Breast epithelium (tissue), 4 donors: Measurements from ENCODE around the gene ALOX12B. TPM values are rescaled to one million over a fixed set of nuclear protein-coding genes. Genes with fewer than 3 reads are reported as not detected.

Experiments used
- DNase-seq, 2 donors: peaks; one replicate each; pipeline ENCODE4 v3.0.0-alpha.2; 2019; ENCODE audit warnings: low spot score in 2 of 2
- H3K27ac ChIP-seq, 2 donors: fragments of 200-600 bp; sonication (generic) in 1 of 2; one replicate each; pipeline ENCODE4 v1.5.1; 2016 to 2019; ENCODE audit warnings: mild to moderate bottlenecking in 1 of 2
- H3K27me3 ChIP-seq, 2 donors: fragments of 200-600 bp; sonication (generic) in 1 of 2; one replicate each; pipeline versions ENCODE4 v1.5.1 to v1.6.0; 2017 to 2019; ENCODE audit warnings: control low read depth in 1 of 2, mild to moderate bottlenecking in 1 of 2
- H3K36me3 ChIP-seq: fragments of 200-600 bp; one replicate; pipeline ENCODE4 v1.5.1; 2019
- H3K4me1 ChIP-seq, 2 donors: fragments of 200-600 bp; sonication (generic); one replicate each; pipeline ENCODE4 v1.5.1; 2016 to 2019; ENCODE audit warnings: control low read depth in 1 of 2
- H3K4me3 ChIP-seq, 3 donors: fragments of 200-600 bp; sonication (generic); 1 replicate in 2 of 3; 2 replicates in 1 of 3; pipeline ENCODE4 v1.5.1; 2016 to 2019; ENCODE audit warnings: mild to moderate bottlenecking in 3 of 3, moderate library complexity in 2 of 3
- H3K9me3 ChIP-seq, 2 donors: fragments of 200-600 bp; sonication (generic) in 1 of 2; one replicate each; pipeline ENCODE4 v1.5.1; 2016 to 2019; ENCODE audit warnings: control low read depth in 1 of 2
- CTCF ChIP-seq, 3 donors: fragments of 450-650 bp; IDR thresholded peaks; one replicate each; pipeline ENCODE4 v1.5.1; 2016 to 2017; ENCODE audit warnings: antibody characterized with exemption in 3 of 3, mild to moderate bottlenecking in 3 of 3, moderate library complexity in 3 of 3
- POLR2A ChIP-seq: fragments of 450-650 bp; IDR thresholded peaks from one replicate; pipeline ENCODE4 v1.6.1; 2016; ENCODE audit warnings: antibody characterized with exemption, mild to moderate bottlenecking, moderate library complexity
- POLR2AphosphoS5 ChIP-seq, 3 donors: sonication (generic); formaldehyde crosslinking; IDR thresholded peaks; one replicate each; pipeline ENCODE4 v1.6.1; 2017; ENCODE audit warnings: antibody characterized with exemption in 3 of 3
- intact Hi-C: fragments of 100-400 bp; cut with DNase I; formaldehyde crosslinking; loops from one replicate; pipeline ENCODE4 v1.15.1; 2023; ENCODE audit warnings: low total_unique reads
- total RNA-seq, 3 donors: library from RNA; depleted of rRNA; stranded (reverse); fragments of >200 nt; gene quantifications; one replicate each; pipeline ENCODE4 v1.1.0, GENCODE V29; 2016

Gene ALOX12B
- total RNA-seq, result not detected

- no peaks in the 10 kb centered on the region for H3K36me3 ChIP-seq
- H3K27me3 ChIP-seq, result peaks cover 0 to 13% of the 10 kb centered on the region in 2 donors
- no peak within 1 kb of the TSS for H3K27ac ChIP-seq
- intact Hi-C loops, result no loop called here
- no peak for DNase-seq
- H3K4me3 ChIP-seq, result no peak within 1 kb of the TSS
- H3K9me3 ChIP-seq, result no peaks in the 10 kb centered on the region
- no peaks in the 10 kb centered on the region for H3K4me1 ChIP-seq
- TF ChIP-seq CTCF (IDR thresholded peaks at IDR 0.05) (no peak), POLR2A (no peak), POLR2AphosphoS5 (IDR thresholded peaks at IDR 0.05) (no peak)
Measured at GRCh38 chr17:8087075-8087951, at the start of gene ALOX12B. Gene ALOX12B, minus strand, starts transcription at chr17:8087716. Its CDS starts 274 bp downstream, at chr17:8087442.

- intact Hi-C loops, result loop anchor here (10.0 kb wide), 1 partner anchor 81 kb away; the partner anchor contains the start of gene AURKB
- no peaks in the 10 kb centered on the region for H3K36me3 ChIP-seq
- H3K4me3 ChIP-seq, result no peak overlapping the region
Measured at GRCh38 chr17:8133941-8134340, 46.4 kb upstream of the ALOX12B start.

GRCh38 chr17:8133399-8133798 lies 45.9 kb upstream of the ALOX12B start:
- no peak for DNase-seq
- intact Hi-C loops, result loop anchor here (10.0 kb wide), 1 partner anchor 81 kb away; the partner anchor contains the start of gene AURKB
- H3K27ac ChIP-seq, result no peak overlapping the region
- no peaks in the 10 kb centered on the region for H3K9me3 ChIP-seq
- H3K4me1 ChIP-seq, result peaks cover 0 to 7% of the 10 kb centered on the region in 2 donors
- TF ChIP-seq CTCF (IDR thresholded peaks at IDR 0.05) (no peak), POLR2A (no peak), POLR2AphosphoS5 (IDR thresholded peaks at IDR 0.05) (no peak)
- H3K36me3 ChIP-seq, result no peaks in the 10 kb centered on the region
- no peaks in the 10 kb centered on the region for H3K27me3 ChIP-seq
- H3K4me3 ChIP-seq, result no peak overlapping the region

More at GRCh38 chr17:8133941-8134340, 46.4 kb upstream of the ALOX12B start:
- TF ChIP-seq POLR2AphosphoS5 (IDR thresholded peaks at IDR 0.05), result no peak
- TF ChIP-seq CTCF (IDR thresholded peaks at IDR 0.05), result no peak
- no peak for TF ChIP-seq POLR2A
- Histone ChIP-seq H3K27ac (no peak overlapping the region), H3K9me3 (no peaks in the 10 kb centered on the region), H3K27me3 (no peaks in the 10 kb centered on the region), H3K4me1 (peaks cover 0 to 7% of the 10 kb centered on the region in 2 donors)
- DNase-seq, result no peak

- Histone ChIP-seq H3K27me3 (no peaks in the 10 kb centered on the region), H3K9me3 (no peaks in the 10 kb centered on the region), H3K36me3 (no peaks in the 10 kb centered on the region), H3K27ac (no peak overlapping the region), H3K4me1 (peaks cover 0 to 3% of the 10 kb centered on the region in 2 donors), H3K4me3 (no peak overlapping the region)
- intact Hi-C loops, result loop anchor here (10.0 kb wide), 1 partner anchor 83 kb away; the partner anchor contains the start of gene AURKB
- TF ChIP-seq CTCF (IDR thresholded peaks at IDR 0.05) (no peak), POLR2A (no peak), POLR2AphosphoS5 (IDR thresholded peaks at IDR 0.05) (no peak)
- DNase-seq, result no peak
Measured at GRCh38 chr17:8131844-8132441, 44.4 kb upstream of the ALOX12B start.
